Nephron progenitor cell (in vitro differentiated cells): ENCODE measurements around the gene HOXD3.

Experiments used
- DNase-seq: peaks from one replicate; pipeline ENCODE4 v3.0.0; 2021
- H3K27ac Mint-ChIP-seq: 2 replicates; pipeline ENCODE4 v1.8.0; 2021; ENCODE audit warnings: mild to moderate bottlenecking, moderate library complexity, mixed read lengths
- H3K27me3 Mint-ChIP-seq: 2 replicates; pipeline ENCODE4 v1.8.0; 2021; ENCODE audit warnings: mild to moderate bottlenecking, low read depth, mixed read lengths; ENCODE audit not compliant: poor library complexity
- H3K36me3 Mint-ChIP-seq: 2 replicates; pipeline ENCODE4 v1.8.0; 2021; ENCODE audit warnings: low read depth, mixed read lengths
- H3K4me1 Mint-ChIP-seq: 2 replicates; pipeline ENCODE4 v1.8.0; 2021; ENCODE audit warnings: mixed read lengths
- H3K4me3 Mint-ChIP-seq: 2 replicates; pipeline ENCODE4 v1.8.0; 2021; ENCODE audit warnings: mild to moderate bottlenecking, moderate library complexity, mixed read lengths
- H3K9me3 Mint-ChIP-seq: 2 replicates; pipeline ENCODE4 v1.8.0; 2021; ENCODE audit warnings: mild to moderate bottlenecking, moderate library complexity, mixed read lengths
- TF ChIP-seq, protein P1 (sequence below): fragments of 200-600 bp; sonication (generic); IDR thresholded peaks from 2 replicates; pipeline ENCODE4 v1.5.0; 2021; ENCODE audit warnings: antibody characterized with exemption

HOXD3 gene

DNA sequence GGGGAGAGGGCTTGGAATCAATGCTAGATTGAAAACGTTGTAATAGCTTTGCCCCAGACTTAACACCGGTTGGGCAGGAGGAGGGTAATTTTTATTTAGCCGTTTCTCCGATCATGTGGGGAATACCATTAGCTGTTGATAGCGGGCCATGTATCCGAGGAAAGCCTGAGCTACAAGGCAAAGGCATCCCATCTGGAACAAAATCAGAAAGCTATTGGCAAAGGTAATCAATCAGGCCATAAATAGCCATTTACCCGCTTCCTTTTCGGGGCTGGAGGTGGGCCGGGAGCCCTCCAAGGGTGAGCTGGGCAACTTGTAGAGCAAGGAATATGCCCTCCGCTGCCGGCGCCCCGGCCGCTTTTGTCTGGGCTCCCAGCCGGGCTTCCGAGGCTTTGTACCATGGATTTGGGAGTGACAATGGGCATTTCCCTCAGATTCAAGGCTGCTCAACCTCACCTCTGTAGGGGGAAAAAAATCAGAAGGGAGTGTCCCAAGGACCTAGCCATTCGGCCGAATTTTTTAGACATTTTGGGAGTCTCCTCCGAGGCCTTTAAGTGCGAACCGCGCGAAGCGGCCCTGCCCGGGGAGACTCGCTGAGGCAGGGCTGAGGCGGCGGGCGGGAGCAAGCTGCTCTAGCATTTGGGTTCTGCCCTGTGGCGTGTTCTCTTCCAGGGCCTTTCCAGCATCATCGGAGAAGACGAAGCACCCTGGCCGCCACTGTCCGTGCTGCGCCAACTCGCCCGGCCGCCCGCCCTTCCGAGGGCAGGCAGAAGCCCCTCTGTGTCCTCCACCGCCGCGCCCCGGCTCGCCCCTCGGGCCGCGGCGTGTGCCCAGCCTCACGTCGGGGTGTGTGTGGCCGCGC, 35.7 kb upstream of the HOXD3 start:
- peaks cover 13% of the 10 kb centered on the region for H3K36me3 Mint-ChIP-seq
- DNase-seq, result no peak
- H3K27ac Mint-ChIP-seq, result peak overlapping the region; percentile 99
- peaks cover 26% of the 10 kb centered on the region for H3K27me3 Mint-ChIP-seq
- H3K4me3 Mint-ChIP-seq, result peak overlapping the region; percentile 86
- TF ChIP-seq, protein P1, sequence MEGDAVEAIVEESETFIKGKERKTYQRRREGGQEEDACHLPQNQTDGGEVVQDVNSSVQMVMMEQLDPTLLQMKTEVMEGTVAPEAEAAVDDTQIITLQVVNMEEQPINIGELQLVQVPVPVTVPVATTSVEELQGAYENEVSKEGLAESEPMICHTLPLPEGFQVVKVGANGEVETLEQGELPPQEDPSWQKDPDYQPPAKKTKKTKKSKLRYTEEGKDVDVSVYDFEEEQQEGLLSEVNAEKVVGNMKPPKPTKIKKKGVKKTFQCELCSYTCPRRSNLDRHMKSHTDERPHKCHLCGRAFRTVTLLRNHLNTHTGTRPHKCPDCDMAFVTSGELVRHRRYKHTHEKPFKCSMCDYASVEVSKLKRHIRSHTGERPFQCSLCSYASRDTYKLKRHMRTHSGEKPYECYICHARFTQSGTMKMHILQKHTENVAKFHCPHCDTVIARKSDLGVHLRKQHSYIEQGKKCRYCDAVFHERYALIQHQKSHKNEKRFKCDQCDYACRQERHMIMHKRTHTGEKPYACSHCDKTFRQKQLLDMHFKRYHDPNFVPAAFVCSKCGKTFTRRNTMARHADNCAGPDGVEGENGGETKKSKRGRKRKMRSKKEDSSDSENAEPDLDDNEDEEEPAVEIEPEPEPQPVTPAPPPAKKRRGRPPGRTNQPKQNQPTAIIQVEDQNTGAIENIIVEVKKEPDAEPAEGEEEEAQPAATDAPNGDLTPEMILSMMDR, result no peak
- no peaks in the 10 kb centered on the region for H3K9me3 Mint-ChIP-seq
- H3K4me1 Mint-ChIP-seq, result peaks cover 69% of the 10 kb centered on the region

DNA sequence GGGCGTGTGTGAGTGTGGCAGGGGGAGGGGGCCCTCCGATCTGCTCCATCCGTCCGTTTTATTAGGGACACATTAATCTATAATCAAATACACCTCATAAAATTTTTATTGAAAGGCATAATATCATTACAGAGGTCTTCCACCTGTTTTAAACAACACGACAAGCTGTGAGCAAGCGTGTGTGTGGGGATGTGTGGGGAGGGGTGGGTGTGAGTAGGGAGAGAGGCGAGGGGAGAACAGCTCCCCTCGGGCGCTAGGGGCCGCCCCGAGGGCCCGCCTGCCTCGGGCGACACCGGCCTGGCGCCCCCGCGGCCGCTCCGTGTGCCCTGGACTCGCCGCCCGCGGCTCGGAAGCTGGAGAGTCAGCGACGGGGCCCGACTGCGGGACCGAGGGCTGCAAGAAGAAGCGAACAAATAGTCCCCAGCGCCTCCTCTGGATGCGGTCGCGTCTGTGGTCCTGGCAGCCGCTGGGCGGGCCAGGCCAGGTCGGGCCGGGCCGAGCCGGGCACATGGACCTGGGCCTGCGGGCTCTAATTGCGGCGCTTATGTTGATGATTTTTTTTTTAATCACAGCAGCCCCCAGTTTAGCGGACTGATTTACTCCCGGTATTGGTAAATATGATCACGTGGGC, 34.9 kb upstream of the HOXD3 start:
- TF ChIP-seq, protein P1, result no peak
- no peaks in the 10 kb centered on the region for H3K9me3 Mint-ChIP-seq

DNA sequence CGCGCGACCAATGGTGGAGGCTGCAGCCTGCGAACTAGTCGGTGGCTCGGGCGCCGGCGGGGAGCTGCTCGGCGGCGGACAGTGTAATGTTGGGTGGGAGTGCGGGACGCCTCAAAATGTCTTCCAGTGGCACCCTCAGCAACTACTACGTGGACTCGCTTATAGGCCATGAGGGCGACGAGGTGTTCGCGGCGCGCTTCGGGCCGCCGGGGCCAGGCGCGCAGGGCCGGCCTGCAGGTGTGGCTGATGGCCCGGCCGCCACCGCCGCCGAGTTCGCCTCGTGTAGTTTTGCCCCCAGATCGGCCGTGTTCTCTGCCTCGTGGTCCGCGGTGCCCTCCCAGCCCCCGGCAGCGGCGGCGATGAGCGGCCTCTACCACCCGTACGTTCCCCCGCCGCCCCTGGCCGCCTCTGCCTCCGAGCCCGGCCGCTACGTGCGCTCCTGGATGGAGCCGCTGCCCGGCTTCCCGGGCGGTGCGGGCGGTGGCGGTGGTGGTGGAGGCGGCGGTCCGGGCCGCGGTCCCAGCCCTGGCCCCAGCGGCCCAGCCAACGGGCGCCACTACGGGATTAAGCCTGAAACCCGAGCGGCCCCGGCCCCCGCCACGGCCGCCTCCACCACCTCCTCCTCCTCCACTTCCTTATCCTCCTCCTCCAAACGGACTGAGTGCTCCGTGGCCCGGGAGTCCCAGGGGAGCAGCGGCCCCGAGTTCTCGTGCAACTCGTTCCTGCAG, 34.3 kb upstream of the HOXD3 start, which contains the start of gene HOXD9:
TSS of gene HOXD9 (plus strand) at position 37 of the 728 bp plus-strand sequence. CDS start at position 87, 50 bp downstream.
- TF ChIP-seq, protein P1, result no peak
- peaks cover 14% of the 10 kb centered on the region for H3K27me3 Mint-ChIP-seq

More for the DNA sequence above, 34.9 kb upstream of the HOXD3 start:
- Mint-ChIP-seq H3K36me3 (peaks cover 13% of the 10 kb centered on the region), H3K27me3 (peaks cover 19% of the 10 kb centered on the region), H3K27ac (peak overlapping the region; percentile 98), H3K4me1 (peaks cover 69% of the 10 kb centered on the region), H3K4me3 (peak overlapping the region; percentile 86)
- no peak for DNase-seq

DNA sequence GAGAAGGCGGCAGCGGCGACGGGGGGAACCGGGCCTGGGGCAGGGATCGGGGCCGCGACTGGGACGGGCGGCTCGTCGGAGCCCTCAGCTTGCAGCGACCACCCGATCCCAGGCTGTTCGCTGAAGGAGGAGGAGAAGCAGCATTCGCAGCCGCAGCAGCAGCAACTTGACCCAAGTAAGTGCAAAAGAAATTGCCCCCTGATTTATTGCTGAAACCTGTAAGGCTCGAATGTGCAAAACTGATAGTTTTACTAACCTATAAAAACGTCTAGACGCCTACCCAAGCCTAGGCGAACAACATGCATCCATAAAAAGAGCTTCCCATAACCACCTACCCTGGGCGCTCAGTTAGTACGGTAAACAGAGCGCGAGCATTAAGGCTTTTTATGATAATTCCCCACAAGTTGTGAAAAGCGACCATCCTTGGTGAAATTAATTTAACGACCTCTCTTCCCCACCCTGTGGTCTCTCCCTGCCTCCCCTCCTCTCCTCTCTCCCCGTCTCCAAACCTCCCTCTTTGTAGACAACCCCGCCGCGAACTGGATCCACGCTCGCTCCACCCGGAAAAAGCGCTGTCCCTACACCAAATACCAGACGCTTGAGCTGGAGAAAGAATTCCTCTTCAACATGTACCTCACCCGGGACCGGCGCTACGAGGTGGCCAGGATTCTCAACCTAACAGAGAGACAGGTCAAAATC, 33.5 kb upstream of the HOXD3 start:
- no peak for DNase-seq
- TF ChIP-seq, protein P1, result no peak
- H3K4me1 Mint-ChIP-seq, result peaks cover 69% of the 10 kb centered on the region
- H3K4me3 Mint-ChIP-seq, result peak overlapping the region; percentile 95
- peak overlapping the region; percentile 100 for H3K27ac Mint-ChIP-seq
- peaks cover 13% of the 10 kb centered on the region for H3K36me3 Mint-ChIP-seq
- peaks cover 10% of the 10 kb centered on the region for H3K27me3 Mint-ChIP-seq
- no peaks in the 10 kb centered on the region for H3K9me3 Mint-ChIP-seq

More for the DNA sequence above, 34.3 kb upstream of the HOXD3 start, which contains the start of gene HOXD9:
- H3K36me3 Mint-ChIP-seq, result peaks cover 13% of the 10 kb centered on the region
- H3K27ac Mint-ChIP-seq, result peak within 1 kb of the TSS; percentile 100
- DNase-seq, result peak; percentile 76
- peak within 1 kb of the TSS; percentile 95 for H3K4me3 Mint-ChIP-seq
- H3K4me1 Mint-ChIP-seq, result peaks cover 69% of the 10 kb centered on the region
- H3K9me3 Mint-ChIP-seq, result no peaks in the 10 kb centered on the region

DNA sequence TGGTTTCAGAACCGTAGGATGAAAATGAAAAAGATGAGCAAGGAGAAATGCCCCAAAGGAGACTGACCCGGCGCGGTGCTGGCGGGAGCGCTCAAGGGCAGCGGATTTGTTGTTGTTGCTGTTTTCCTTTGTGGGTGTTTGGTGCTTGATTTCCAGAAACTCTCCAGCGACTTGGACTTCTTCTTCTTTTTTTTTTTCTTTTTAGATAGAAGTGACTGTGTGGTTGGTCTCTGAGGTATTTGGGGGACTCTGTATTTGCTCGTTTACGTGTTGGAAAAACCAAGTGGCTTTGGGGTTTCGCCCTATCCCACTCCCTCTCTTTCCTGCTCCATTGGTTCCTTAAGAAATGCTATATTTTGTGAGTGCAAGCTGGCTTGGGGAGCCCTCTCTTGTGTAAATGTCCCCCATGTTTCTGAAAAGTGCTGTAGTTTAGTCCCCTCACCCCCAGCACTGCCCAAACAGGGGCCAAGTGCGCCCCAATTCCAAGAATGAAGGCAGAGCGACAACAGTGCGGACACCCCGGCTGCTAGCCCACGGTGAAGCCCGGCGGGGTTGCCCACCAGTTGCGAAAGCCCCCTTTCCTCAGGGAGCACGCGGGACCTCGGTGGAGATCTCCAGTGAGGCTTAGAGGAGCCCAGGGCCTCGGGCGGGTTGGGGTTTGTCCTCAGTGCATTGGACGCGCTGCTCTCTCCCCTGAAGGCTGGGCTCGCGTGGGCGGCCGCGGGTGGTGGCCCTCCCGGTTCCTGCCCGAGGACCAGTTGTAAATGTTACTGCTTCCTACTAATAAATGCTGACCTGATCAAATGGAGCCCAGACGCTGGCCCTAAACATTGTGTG, 32.8 kb upstream of the HOXD3 start:
- Mint-ChIP-seq H3K27ac (peak overlapping the region; percentile 100), H3K27me3 (peaks cover 5% of the 10 kb centered on the region), H3K36me3 (peaks cover 13% of the 10 kb centered on the region), H3K4me1 (peaks cover 67% of the 10 kb centered on the region), H3K4me3 (peak overlapping the region; percentile 95), H3K9me3 (no peaks in the 10 kb centered on the region)
- TF ChIP-seq, protein P1, result no peak
- no peak for DNase-seq
